AG08395 (cell line): ENCODE measurements around the gene MIS18A.
"Not testable (repeated sequence)": the region's sequence is repeated elsewhere in the genome, so short reads cannot be mapped to it uniquely, and the experiment has no call there.

Experiments
- DNase-seq: peaks from one replicate; pipeline ENCODE4 v3.0.0; 2012; ENCODE audit warnings: mixed read lengths, low spot score

Gene MIS18A

GRCh38 chr21:32304998-32305397 lies 26.1 kb upstream of the MIS18A start:
- DNase-seq: no peak

DNA sequence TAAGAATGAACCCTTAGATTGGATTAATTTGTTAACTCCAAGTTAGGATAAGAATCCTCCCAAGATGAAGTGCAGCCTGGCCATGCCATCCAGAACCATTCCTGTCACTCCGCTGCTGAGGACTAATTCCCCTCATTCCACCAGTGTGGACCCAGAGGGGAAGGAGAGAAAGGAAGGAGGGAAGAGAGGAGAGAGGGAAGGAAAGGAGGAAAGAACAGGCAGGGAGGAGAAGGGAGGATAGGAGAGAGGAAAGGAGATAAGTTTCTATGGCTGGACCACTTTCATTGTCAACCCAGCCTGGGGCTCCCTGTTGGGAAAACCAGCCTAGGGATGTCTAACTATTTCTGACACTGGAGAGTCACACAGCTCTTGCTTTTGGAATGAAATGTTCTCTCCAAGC lies 24.5 kb upstream of the MIS18A start:
- no peak for DNase-seq

DNA sequence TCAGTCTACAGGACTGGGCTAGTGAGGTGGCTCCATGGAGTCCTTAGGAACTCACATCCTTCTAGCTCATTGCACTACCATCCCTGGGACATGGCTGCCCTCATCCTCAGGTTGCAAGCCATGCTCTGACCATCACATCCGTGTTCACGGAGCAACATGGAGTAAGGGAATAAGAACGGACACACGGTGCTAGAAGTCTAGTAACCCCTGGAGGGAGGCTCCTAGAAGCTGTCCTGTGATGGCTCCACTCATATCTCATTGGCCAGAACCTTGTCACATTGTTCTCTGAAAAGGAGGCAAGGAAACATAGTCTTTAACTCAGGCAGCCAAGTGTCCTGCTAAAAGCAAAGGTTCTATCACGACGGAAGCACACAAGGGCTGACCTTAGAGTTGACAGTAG lies 23.7 kb upstream of the MIS18A start:
- DNase-seq: no peak

- DNase-seq: no peak
Observed at GRCh38 chr21:32301596-32301995, 22.7 kb upstream of the MIS18A start.

GRCh38 chr21:32300117-32300681 lies 21.4 kb upstream of the MIS18A start:
- no peak for DNase-seq

DNA sequence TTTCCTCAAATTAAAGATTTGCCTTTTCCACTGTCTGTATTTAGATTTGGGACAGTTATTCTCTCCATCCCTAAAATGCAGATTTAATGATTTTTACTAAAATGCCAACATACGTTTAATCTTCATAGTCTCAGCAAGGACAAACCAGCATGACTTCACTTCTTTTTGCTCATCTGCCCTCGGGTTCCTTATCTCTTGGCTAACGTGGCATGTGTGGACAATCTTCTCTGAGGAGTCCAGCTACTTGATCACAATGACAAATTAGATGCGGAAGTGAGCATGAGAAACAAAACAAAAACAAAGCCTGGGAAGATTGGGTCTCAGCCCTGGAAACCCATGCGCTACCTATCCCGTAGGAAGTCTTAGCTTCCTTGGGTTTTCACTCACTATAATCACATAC lies 20.8 kb upstream of the MIS18A start:
- no peak for DNase-seq

- DNase-seq: no peak
Observed at GRCh38 chr21:32298658-32299081, 19.8 kb upstream of the MIS18A start, which contains the start of gene MRAP. MRAP (plus strand) TSS chr21:32298855; CDS start chr21:32298972, 117 bp downstream.

DNA sequence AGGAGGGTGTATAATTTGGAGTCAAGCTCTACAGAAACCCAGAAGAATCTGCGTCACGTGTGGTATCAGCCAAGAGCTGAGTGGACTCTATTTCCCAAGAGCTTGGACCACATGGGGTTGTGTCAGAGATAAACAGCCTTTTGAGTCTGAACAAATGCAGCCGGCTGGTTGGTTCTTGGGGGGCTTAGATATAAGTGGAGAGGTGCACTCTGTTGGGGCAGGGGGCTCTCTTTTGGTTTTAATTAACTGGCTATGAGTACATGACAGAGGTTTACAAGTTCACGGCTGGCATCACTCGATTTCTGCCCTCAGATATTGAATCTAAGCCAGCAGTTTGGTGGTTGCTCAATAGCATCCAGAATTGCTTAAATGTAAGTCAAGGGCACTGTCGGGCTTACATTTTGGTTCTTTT lies 19.3 kb upstream of the MIS18A start:
- peak; percentile 19 for DNase-seq

- DNase-seq: no peak
Observed at GRCh38 chr21:32297449-32297848, 18.6 kb upstream of the MIS18A start.

DNA sequence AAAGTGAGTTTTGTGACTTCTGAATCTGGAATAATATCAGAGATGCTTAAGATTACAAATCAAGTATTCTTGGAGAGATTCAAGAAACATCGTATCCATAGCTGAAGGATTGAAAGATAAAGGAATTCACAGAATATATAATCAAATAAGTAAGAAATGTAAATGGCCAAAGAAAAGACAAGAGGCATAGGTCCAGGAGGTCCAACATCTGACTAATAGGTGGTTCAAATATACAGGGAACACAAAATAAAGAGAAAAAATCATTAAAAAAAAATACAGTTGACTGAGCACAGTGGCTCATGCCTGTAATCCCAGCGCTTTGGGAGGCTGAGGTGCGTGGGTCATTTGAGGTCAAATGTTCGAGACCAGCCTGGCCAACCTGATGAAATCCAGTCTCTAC lies 6.6 kb upstream of the MIS18A start:
- no peak for DNase-seq

DNA sequence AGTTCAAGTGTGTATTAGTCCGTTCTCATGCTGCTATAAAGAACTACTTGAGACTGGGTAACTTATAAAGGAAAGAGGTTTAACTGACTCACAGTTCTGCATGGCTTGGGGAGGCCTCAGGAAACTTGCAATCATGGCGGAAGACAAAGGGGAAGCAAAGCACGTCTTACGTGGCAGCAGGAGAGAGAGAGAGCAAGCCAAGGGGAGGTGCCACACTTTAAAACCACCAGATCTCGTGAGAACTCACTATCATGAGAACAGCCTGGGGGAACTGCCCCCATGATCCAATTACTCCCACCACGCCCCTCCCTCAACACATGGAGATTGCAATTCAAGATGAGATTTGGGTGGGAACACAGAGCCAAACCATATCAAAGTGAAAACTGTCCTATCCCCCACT lies 4.1 kb upstream of the MIS18A start:
- no peak for DNase-seq

DNA sequence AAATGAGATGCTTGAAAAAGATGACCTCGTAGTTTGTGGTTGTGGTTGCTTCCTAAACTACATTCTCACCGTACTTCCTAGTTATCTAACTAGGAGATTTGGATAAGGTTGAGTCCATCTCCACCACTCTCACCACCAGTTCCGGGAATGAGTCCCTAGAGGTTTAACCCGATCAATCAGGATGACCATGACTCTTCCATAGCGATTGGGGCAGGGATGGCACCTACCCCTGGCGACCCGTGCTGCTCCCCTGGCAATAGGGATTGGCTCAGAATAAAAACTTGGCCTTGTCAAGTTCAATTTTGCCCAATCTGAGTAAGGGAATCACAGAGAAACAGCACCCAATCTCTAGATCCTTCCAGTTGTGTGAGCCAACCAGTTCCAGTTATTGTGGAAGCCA lies 2.7 kb upstream of the MIS18A start:
- no peak for DNase-seq

GRCh38 chr21:32279377-32279680 lies 480 bp upstream of the MIS18A start:
- no peak for DNase-seq

DNA sequence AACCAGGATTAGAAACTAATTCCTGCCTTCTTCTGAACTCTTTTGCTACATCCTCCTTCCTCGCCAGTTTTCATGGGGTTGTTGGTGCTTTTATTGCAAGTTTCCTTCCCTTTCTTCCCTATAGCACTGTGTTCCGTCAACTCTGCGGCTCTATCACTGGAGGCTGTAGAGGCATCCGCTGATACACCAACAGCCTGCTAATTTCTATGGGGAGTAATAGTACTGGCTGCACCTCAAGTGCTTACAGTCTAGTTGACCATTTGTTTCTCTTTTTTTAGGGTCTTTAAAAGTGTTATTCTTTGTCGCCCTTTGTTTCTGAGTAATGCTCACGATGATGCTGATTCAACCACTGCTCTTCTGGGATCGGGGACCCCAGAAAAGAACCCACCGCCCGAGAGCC lies 746 bp downstream of the MIS18A start:
- no peak for DNase-seq

GRCh38 chr21:32276671-32277070 lies 2.2 kb downstream of the MIS18A start:
- DNase-seq: no peak

DNA sequence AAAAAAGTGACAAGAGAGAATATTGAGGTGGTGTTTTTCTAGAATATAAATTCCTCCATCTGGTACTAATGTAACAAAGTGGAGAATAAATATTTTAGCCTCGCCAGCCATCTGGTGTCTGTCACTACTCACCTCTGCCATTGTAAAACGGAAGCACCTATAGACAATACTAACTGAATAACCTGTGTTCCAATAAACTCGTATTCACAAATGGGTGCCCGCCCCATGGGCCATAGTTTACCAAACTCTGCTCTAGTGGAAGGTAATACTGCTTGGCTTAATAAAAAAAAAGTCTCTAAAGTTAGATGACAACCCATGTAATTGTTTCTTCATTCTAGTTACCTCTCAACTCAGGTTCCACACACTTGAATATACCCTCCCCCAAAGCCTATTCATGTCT lies 8.1 kb downstream of the MIS18A start:
- no peak for DNase-seq

GRCh38 chr21:32265321-32265720 lies 13.5 kb downstream of the MIS18A start:
- not testable (repeated sequence) for DNase-seq

DNA sequence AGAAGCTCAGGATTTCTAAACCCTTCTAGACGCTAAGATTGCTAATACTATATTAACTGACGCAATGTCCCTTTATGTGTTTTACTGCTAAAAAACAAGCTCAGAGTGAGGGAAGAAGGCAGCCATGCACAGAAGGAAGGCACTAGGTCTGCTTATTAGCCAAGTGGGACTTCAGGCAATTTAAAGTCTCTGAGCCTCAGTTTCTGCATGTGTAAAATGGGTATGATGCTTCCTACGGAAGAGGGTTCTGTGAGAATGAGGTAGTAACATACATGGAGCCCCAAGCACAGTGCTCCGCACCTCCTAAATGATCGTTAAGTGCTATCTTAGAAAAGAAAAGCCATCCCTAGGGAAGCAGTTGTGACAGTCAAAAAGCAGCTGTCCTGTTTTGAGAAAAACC lies 16.9 kb downstream of the MIS18A start:
- DNase-seq: no peak

- DNase-seq: no peak
Observed at GRCh38 chr21:32260130-32260529, 18.7 kb downstream of the MIS18A start.

- DNase-seq: not testable (repeated sequence)
Observed at GRCh38 chr21:32258786-32259048, 20.1 kb downstream of the MIS18A start.

- DNase-seq: peak; percentile 85
Observed at GRCh38 chr21:32257962-32258785, 20.7 kb downstream of the MIS18A start.

- peak; percentile 95 for DNase-seq
Observed at GRCh38 chr21:32256873-32257620, 21.8 kb downstream of the MIS18A start.

- no peak for DNase-seq
Observed at GRCh38 chr21:32256251-32256650, 22.6 kb downstream of the MIS18A start.
